ENCODE data around the gene ARAP2.
A peak's percentile ranks its signal among the peaks of the same experiment; 100 is the strongest.

The ARAP2 gene

GRCh38 chr4:36254371-36254770 is 10.1 kb upstream of the ARAP2 start:
- no peak overlapping the region for H3K4me3 ChIP-seq (ENCODE audit: low read depth in 1 of 2, low read length in 2 of 2)
- no peaks in the 10 kb centered on the region for H3K36me3 ChIP-seq (ENCODE audit: control insufficient read depth in 1 of 2, insufficient read depth in 2 of 2, low read length in 2 of 2)
- H3K27me3 ChIP-seq (ENCODE audit: low read depth, low read length) = no peaks in the 10 kb centered on the region
- H3K27ac ChIP-seq (ENCODE audit: low read length) = no peak overlapping the region
- no peaks in the 10 kb centered on the region for H3K4me1 ChIP-seq (ENCODE audit: control insufficient read depth in 1 of 2, insufficient read depth in 2 of 2, low read length in 2 of 2)
- no peaks in the 10 kb centered on the region for H3K9me3 ChIP-seq (ENCODE audit: control insufficient read depth in 1 of 2, low read length in 2 of 2)

- Histone ChIP-seq H3K27me3 (ENCODE audit: low read depth, low read length) (no peaks in the 10 kb centered on the region), H3K27ac (ENCODE audit: low read length) (no peak overlapping the region), H3K4me1 (ENCODE audit: control insufficient read depth in 1 of 2, insufficient read depth in 2 of 2, low read length in 2 of 2) (no peaks in the 10 kb centered on the region), H3K36me3 (ENCODE audit: control insufficient read depth in 1 of 2, insufficient read depth in 2 of 2, low read length in 2 of 2) (no peaks in the 10 kb centered on the region), H3K9me3 (ENCODE audit: control insufficient read depth in 1 of 2, low read length in 2 of 2) (no peaks in the 10 kb centered on the region), H3K4me3 (ENCODE audit: low read depth in 1 of 2, low read length in 2 of 2) (no peak overlapping the region)
These were observed 7.7 kb upstream of the ARAP2 start for GRCh38 chr4:36251983-36252382.

DNA sequence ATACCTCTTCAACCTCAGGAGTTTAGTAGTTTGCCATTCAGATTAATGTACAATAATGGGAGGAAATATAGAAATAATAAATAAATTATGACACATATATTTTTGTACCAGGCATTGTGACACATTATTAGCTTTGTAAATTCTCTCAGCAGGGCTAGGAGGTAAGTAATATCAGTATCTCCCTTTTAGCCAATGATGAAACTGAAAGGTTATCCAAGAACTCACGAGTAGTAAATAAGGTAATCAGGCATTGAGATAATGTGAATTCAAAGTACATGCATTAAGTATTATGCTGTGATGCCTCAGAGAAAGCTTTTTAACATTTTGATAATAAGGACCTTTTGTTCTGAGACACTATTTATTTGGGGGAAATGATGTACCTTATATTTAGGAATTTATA is 5.3 kb upstream of the ARAP2 start:
- Histone ChIP-seq H3K36me3 (ENCODE audit: control insufficient read depth in 1 of 2, insufficient read depth in 2 of 2, low read length in 2 of 2) (no peaks in the 10 kb centered on the region), H3K4me3 (ENCODE audit: low read depth in 1 of 2, low read length in 2 of 2) (no peak overlapping the region), H3K4me1 (ENCODE audit: control insufficient read depth in 1 of 2, insufficient read depth in 2 of 2, low read length in 2 of 2) (no peaks in the 10 kb centered on the region), H3K27me3 (ENCODE audit: low read depth, low read length) (no peaks in the 10 kb centered on the region), H3K27ac (ENCODE audit: low read length) (no peak overlapping the region), H3K9me3 (ENCODE audit: control insufficient read depth in 1 of 2, low read length in 2 of 2) (no peaks in the 10 kb centered on the region)

DNA sequence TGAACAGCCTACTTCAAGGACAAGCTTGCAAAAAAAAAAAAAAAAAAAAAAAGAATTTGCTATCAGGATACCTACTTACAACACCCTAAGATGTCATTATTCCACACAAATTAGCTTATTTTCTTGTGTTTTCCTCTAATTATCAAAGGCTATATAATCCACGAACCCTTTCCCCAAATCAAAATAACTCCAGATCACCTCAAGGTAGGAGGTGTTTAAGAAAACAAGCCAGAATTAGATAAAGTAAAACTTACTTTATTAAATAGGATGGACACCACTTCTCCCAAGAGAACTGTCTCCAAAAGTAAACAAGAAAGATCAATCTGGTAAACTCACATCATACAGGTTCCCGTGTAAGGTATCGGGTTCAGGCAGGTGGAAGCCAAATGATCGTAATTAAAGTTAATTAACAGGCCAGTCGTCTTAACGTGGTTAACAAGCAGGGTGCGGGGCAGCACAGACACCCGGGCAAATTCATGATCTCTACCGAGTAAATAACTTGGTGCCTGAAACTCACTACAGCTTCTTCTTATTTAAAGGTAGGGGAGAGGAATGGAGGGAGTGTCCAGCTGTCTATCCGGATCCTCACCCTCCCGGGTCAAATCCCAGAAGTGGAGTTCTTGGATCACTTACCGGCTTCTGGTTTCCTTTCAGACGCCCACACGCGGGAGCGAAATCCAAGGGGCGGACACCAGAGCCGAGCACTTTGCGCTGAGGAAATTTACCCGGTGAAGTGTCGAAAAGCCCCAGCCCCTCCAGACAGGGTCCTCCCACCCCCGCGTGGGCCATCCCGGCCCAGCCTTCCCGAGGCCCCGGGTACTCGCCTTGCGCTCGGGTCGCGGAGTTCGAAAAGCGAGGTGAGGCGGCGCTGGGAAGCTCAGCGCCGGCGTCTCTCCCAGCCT is 708 bp downstream of the ARAP2 start:
- Histone ChIP-seq H3K36me3 (ENCODE audit: control insufficient read depth in 1 of 2, insufficient read depth in 2 of 2, low read length in 2 of 2) (no peaks in the 10 kb centered on the region), H3K9me3 (ENCODE audit: control insufficient read depth in 1 of 2, low read length in 2 of 2) (no peaks in the 10 kb centered on the region), H3K4me1 (ENCODE audit: control insufficient read depth in 1 of 2, insufficient read depth in 2 of 2, low read length in 2 of 2) (peaks cover 0 to 4% of the 10 kb centered on the region in 2 donors), H3K27me3 (ENCODE audit: low read depth, low read length) (no peaks in the 10 kb centered on the region), H3K4me3 (ENCODE audit: low read depth in 1 of 2, low read length in 2 of 2) (peak overlapping the region; percentile 75 to 76), H3K27ac (ENCODE audit: low read length) (peak overlapping the region; percentile 80)

GRCh38 chr4:36242629-36243354 is 1.5 kb downstream of the ARAP2 start:
- no peaks in the 10 kb centered on the region for H3K36me3 ChIP-seq (ENCODE audit: control insufficient read depth in 1 of 2, insufficient read depth in 2 of 2, low read length in 2 of 2)
- H3K4me3 ChIP-seq (ENCODE audit: low read depth in 1 of 2, low read length in 2 of 2) = peak overlapping the region; percentile 75 to 76
- H3K9me3 ChIP-seq (ENCODE audit: control insufficient read depth in 1 of 2, low read length in 2 of 2) = no peaks in the 10 kb centered on the region
- no peaks in the 10 kb centered on the region for H3K27me3 ChIP-seq (ENCODE audit: low read depth, low read length)
- peaks cover 0 to 4% of the 10 kb centered on the region in 2 donors for H3K4me1 ChIP-seq (ENCODE audit: control insufficient read depth in 1 of 2, insufficient read depth in 2 of 2, low read length in 2 of 2)
- H3K27ac ChIP-seq (ENCODE audit: low read length) = peak overlapping the region; percentile 80

DNA sequence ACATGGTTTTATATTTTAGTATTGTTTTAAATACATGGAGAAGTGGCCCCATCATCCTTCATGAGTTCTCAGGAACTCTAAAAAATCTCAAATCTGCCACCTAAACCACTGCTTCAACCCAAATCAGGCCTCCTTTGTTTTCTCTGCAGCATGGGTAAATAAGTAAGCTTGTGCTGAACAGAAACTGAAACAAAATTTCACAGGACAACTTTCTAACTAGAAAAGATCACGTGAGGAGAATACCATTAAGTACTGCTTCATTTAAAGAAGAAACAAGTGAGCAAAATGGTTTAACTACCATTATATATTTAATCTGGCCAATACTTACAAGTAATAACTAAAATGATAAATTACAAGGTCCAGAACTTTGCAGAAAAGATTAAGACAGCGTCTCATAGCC is 2.5 kb downstream of the ARAP2 start:
- peak overlapping the region; percentile 75 to 76 for H3K4me3 ChIP-seq (ENCODE audit: low read depth in 1 of 2, low read length in 2 of 2)
- H3K4me1 ChIP-seq (ENCODE audit: control insufficient read depth in 1 of 2, insufficient read depth in 2 of 2, low read length in 2 of 2) = peaks cover 0 to 4% of the 10 kb centered on the region in 2 donors
- peak overlapping the region; percentile 47 for H3K27ac ChIP-seq (ENCODE audit: low read length)
- no peaks in the 10 kb centered on the region for H3K36me3 ChIP-seq (ENCODE audit: control insufficient read depth in 1 of 2, insufficient read depth in 2 of 2, low read length in 2 of 2)
- no peaks in the 10 kb centered on the region for H3K9me3 ChIP-seq (ENCODE audit: control insufficient read depth in 1 of 2, low read length in 2 of 2)
- no peaks in the 10 kb centered on the region for H3K27me3 ChIP-seq (ENCODE audit: low read depth, low read length)

DNA sequence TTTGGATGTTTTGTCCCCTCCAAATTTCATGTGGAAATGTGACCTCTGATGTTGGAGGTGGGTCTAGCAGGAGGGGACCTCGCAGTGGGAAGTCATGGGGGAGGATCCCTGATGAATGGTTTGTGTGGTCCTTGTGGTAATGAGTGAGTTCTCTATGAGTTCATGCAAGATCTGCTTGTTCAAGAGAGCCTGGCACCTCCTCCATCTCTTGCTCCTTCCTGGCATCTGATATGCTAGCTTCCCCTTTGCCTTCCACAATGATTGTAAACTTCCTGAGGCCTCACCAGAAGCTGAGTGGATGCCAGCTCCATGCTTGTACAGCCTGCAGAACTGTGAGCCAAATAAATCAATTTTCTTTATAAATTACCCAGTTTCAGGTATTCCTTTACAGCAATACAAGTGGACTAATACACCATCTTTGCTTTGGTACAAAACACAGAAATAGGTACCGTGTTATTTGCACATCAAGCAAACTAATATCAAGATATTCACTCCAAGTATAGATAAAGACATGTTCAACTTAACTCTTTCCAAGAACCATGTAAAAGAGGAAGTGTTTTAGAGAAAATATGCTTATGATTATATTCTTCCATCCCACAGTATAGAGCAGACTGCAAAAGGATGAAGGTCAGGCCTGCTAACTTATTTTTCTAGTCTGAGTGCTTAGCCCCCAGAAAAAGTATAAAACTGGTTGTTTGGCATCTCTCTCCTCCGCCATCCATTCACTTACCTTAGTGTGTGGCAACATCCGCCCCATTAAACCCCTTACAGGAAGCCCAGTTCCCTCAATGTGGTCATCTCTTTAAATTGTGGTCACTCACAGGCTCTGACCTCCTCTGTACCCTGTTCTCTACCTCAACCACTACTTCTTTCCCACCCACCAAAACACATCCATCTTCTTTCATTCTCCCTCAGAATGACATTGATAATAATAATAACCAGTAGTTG is 6.7 kb downstream of the ARAP2 start:
- Histone ChIP-seq H3K4me3 (ENCODE audit: low read depth in 1 of 2, low read length in 2 of 2) (no peak overlapping the region), H3K27me3 (ENCODE audit: low read depth, low read length) (no peaks in the 10 kb centered on the region), H3K27ac (ENCODE audit: low read length) (no peak overlapping the region), H3K36me3 (ENCODE audit: control insufficient read depth in 1 of 2, insufficient read depth in 2 of 2, low read length in 2 of 2) (no peaks in the 10 kb centered on the region), H3K4me1 (ENCODE audit: control insufficient read depth in 1 of 2, insufficient read depth in 2 of 2, low read length in 2 of 2) (peaks cover 4% of the 10 kb centered on the region in 2 donors), H3K9me3 (ENCODE audit: control insufficient read depth in 1 of 2, low read length in 2 of 2) (no peaks in the 10 kb centered on the region)

DNA sequence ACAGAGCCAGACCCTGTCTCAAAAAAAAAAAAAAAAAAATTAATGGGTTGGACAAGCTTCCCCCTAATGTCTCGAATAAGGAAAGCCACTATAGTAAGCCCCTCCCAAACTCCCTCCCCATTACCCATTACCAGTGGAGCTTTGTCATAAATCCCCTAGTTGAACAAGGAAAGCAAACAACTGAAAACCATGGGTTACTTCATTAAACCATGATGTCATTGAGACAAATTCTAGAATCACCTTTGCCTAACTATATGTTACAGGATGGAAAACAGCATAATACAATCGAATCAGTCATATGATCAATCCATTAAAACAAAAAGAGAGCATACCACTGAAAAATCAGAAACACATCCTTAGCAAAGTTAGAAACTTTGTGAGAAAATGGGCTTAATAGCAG is 8.2 kb downstream of the ARAP2 start:
- Histone ChIP-seq H3K27me3 (ENCODE audit: low read depth, low read length) (no peaks in the 10 kb centered on the region), H3K27ac (ENCODE audit: low read length) (no peak overlapping the region), H3K4me3 (ENCODE audit: low read depth in 1 of 2, low read length in 2 of 2) (no peak overlapping the region), H3K9me3 (ENCODE audit: control insufficient read depth in 1 of 2, low read length in 2 of 2) (no peaks in the 10 kb centered on the region), H3K36me3 (ENCODE audit: control insufficient read depth in 1 of 2, insufficient read depth in 2 of 2, low read length in 2 of 2) (no peaks in the 10 kb centered on the region), H3K4me1 (ENCODE audit: control insufficient read depth in 1 of 2, insufficient read depth in 2 of 2, low read length in 2 of 2) (peaks cover 0 to 4% of the 10 kb centered on the region in 2 donors)

DNA sequence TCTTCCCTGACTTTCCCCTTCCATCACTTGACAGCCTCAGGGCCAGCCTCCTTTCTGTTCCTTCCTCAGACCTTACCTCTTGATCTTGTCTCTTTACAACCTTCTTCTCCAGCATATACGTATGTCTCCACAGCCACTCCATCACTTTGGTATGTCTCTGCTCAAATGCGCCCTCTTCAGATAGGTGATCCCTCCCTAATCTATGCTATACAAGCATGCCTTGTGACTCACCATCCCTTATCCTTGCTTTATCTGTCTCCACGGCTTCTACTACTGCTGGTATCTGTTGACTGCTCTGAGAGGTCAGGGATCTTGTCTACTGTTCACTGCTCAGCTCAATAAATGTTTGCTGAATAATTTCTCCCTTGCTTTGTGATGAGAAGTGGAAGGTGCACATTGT is 9.0 kb downstream of the ARAP2 start:
- peaks cover 0 to 4% of the 10 kb centered on the region in 2 donors for H3K4me1 ChIP-seq (ENCODE audit: control insufficient read depth in 1 of 2, insufficient read depth in 2 of 2, low read length in 2 of 2)
- H3K9me3 ChIP-seq (ENCODE audit: control insufficient read depth in 1 of 2, low read length in 2 of 2) = no peaks in the 10 kb centered on the region
- no peaks in the 10 kb centered on the region for H3K36me3 ChIP-seq (ENCODE audit: control insufficient read depth in 1 of 2, insufficient read depth in 2 of 2, low read length in 2 of 2)
- H3K4me3 ChIP-seq (ENCODE audit: low read depth in 1 of 2, low read length in 2 of 2) = no peak overlapping the region
- no peaks in the 10 kb centered on the region for H3K27me3 ChIP-seq (ENCODE audit: low read depth, low read length)
- no peak overlapping the region for H3K27ac ChIP-seq (ENCODE audit: low read length)

- Histone ChIP-seq H3K4me1 (ENCODE audit: control insufficient read depth in 1 of 2, insufficient read depth in 2 of 2, low read length in 2 of 2) (peaks cover 0 to 4% of the 10 kb centered on the region in 2 donors), H3K27me3 (ENCODE audit: low read depth, low read length) (no peaks in the 10 kb centered on the region), H3K9me3 (ENCODE audit: control insufficient read depth in 1 of 2, low read length in 2 of 2) (no peaks in the 10 kb centered on the region), H3K36me3 (ENCODE audit: control insufficient read depth in 1 of 2, insufficient read depth in 2 of 2, low read length in 2 of 2) (peaks cover 0 to 4% of the 10 kb centered on the region in 2 donors), H3K4me3 (ENCODE audit: low read depth in 1 of 2, low read length in 2 of 2) (no peak overlapping the region), H3K27ac (ENCODE audit: low read length) (no peak overlapping the region)
These were observed 10.6 kb downstream of the ARAP2 start for GRCh38 chr4:36233567-36234266.

All from muscle layer of duodenum (tissue), 2 donors.